Measurements from ENCODE around the gene CIB2.

Gene CIB2

GRCh38 chr15:78107471-78107870 lies 23.8 kb downstream of the CIB2 start:
- no peak for DNase-seq (ENCODE audit: low spot score)

GRCh38 chr15:78105476-78106241 lies 25.6 kb downstream of the CIB2 start:
- DNase-seq (ENCODE audit: low spot score): no peak

GRCh38 chr15:78104566-78105475 lies 26.4 kb downstream of the CIB2 start:
- DNase-seq (ENCODE audit: low spot score): no peak

GRCh38 chr15:78104119-78104479 lies 27.1 kb downstream of the CIB2 start:
- DNase-seq (ENCODE audit: low spot score): no peak

GRCh38 chr15:78103406-78104118 lies 27.7 kb downstream of the CIB2 start:
- DNase-seq (ENCODE audit: low spot score): no peak

- no peak for DNase-seq (ENCODE audit: low spot score)
These were observed 28.5 kb downstream of the CIB2 start for GRCh38 chr15:78102741-78103140.

GRCh38 chr15:78102211-78102610 lies 29.0 kb downstream of the CIB2 start:
- no peak for DNase-seq (ENCODE audit: low spot score)

- DNase-seq (ENCODE audit: low spot score): no peak
These were observed 29.7 kb downstream of the CIB2 start for GRCh38 chr15:78101423-78102105.

GRCh38 chr15:78100886-78101285 lies 30.4 kb downstream of the CIB2 start:
- no peak for DNase-seq (ENCODE audit: low spot score)

- DNase-seq (ENCODE audit: low spot score): no peak
These were observed 33.0 kb downstream of the CIB2 start for GRCh38 chr15:78098131-78098755.

- no peak for DNase-seq (ENCODE audit: low spot score)
These were observed 33.6 kb downstream of the CIB2 start for GRCh38 chr15:78097667-78098066.

GRCh38 chr15:78093242-78094020 lies 37.8 kb downstream of the CIB2 start:
- no peak for DNase-seq (ENCODE audit: low spot score)

- no peak for DNase-seq (ENCODE audit: low spot score)
These were observed 38.8 kb downstream of the CIB2 start, which contains the start of gene SH2D7 for GRCh38 chr15:78092261-78093041. SH2D7 (plus strand) TSS chr15:78092561; CDS start chr15:78092585, 24 bp downstream.

GRCh38 chr15:78090422-78091063 lies 40.7 kb downstream of the CIB2 start:
- DNase-seq (ENCODE audit: low spot score): no peak

GRCh38 chr15:78088773-78089080 lies 42.5 kb downstream of the CIB2 start:
- DNase-seq (ENCODE audit: low spot score): no peak

- no peak for DNase-seq (ENCODE audit: low spot score)
These were observed 43.1 kb downstream of the CIB2 start for GRCh38 chr15:78087951-78088772.

- no peak for DNase-seq (ENCODE audit: low spot score)
These were observed 45.3 kb downstream of the CIB2 start for GRCh38 chr15:78085928-78086327.

- DNase-seq (ENCODE audit: low spot score): no peak
These were observed 46.8 kb downstream of the CIB2 start for GRCh38 chr15:78084449-78084750.

Measured in Ammon's horn (tissue), 1 donor.